Left cardiac atrium (tissue), 4 donors: Measurements from ENCODE around the gene PPID. TPM values are rescaled to one million over a fixed set of nuclear protein-coding genes. Genes with fewer than 3 reads are reported as not detected.
"Not testable (repeated sequence)": the region's sequence is repeated elsewhere in the genome, so short reads cannot be mapped to it uniquely, and the experiment has no call there.

ENCODE experiments used
- ATAC-seq, 2 donors: fragments of 200-7000 bp; cut with Tn5 transposase; one replicate each; pipeline ENCODE4 v1.9.1; 2020; ENCODE audit warnings: mild to moderate bottlenecking in 2 of 2, moderate library complexity in 2 of 2
- DNase-seq: peaks from one replicate; pipeline ENCODE4 v3.0.0-alpha.2; 2020
- intact Hi-C, 2 donors: fragments of 100-400 bp; cut with DNase I; formaldehyde crosslinking; loops; one replicate each; pipeline versions ENCODE4 v1.14.1 to v1.15.1; 2022 to 2023
- total RNA-seq, 2 donors: library from RNA; stranded (reverse); fragmentation: NEBNext Ultra II Directional; extraction: Animal tissue kit (Norgen Biotek cat#: 25700); gene quantifications; one replicate each; pipeline ENCODE4 v1.2.1, GENCODE V29; 2021
- donor health status: DM: no; HTN: yes; CAD: no.
- donor health status: DM: no; HTN: yes; CAD: no; lungs with severe emphysema.
- donor health status: DM: yes; HTN: yes; CAD: no.
- donor health status: Dilated cardiomyopathy.

Gene PPID
- total RNA-seq, 2 donors from 2014 or later = 22.6 to 30.7 TPM

- no peak for ATAC-seq
- DNase-seq = no peak
- intact Hi-C loops = no loop called here
Observed at GRCh38 chr4:158741326-158742021, 18.3 kb upstream of the PPID start.

GRCh38 chr4:158739600-158739999 is 16.4 kb upstream of the PPID start:
- ATAC-seq (no peak), DNase-seq (no peak)
- intact Hi-C loops = no loop called here

GRCh38 chr4:158738866-158739265 is 15.7 kb upstream of the PPID start:
- DNase-seq = no peak
- intact Hi-C loops = no loop called here
- ATAC-seq = no peak

GRCh38 chr4:158729716-158730559 is 6.7 kb upstream of the PPID start:
- DNase-seq (peak; percentile 51), ATAC-seq (peak; percentile 95 to 96)
- intact Hi-C loops = loop anchor here (2.0 to 10.0 kb wide), 7 partner anchors 37 to 715 kb away; partner anchors contain the start of gene FNIP2 (in 1 of the 2)

GRCh38 chr4:158728236-158728635 is 5.0 kb upstream of the PPID start:
- no peak for DNase-seq
- intact Hi-C loops = loop anchor here (2.0 to 10.0 kb wide), 6 partner anchors 39 to 717 kb away; partner anchors contain the start of gene FNIP2 (in 1 of the 2)
- ATAC-seq = no peak

- intact Hi-C loops = loop anchor here (5.0 to 10.0 kb wide), 5 partner anchors 41 to 718 kb away; partner anchors contain the start of gene FNIP2 (in 1 of the 2)
- no peak for ATAC-seq
- no peak for DNase-seq
Observed at GRCh38 chr4:158726633-158727032, 3.4 kb upstream of the PPID start.

GRCh38 chr4:158724637-158725036 is 1.4 kb upstream of the PPID start:
- ATAC-seq (no peak), DNase-seq (no peak)
- intact Hi-C loops = loop anchor here (5.0 to 10.0 kb wide), 5 partner anchors 43 to 720 kb away; partner anchors contain the start of gene FNIP2 (in 1 of the 2)

- ATAC-seq = peak; percentile 55 to 57
- intact Hi-C loops = loop anchor here (10.0 kb wide), 3 partner anchors 452 to 722 kb away; no protein-coding TSS in a partner anchor
Observed at GRCh38 chr4:158722291-158722916, 792 bp downstream of the PPID start.

GRCh38 chr4:158721680-158722079 is 1.5 kb downstream of the PPID start:
- no peak for ATAC-seq
- intact Hi-C loops = loop anchor here (10.0 kb wide), 3 partner anchors 453 to 723 kb away; no protein-coding TSS in a partner anchor
- no peak for DNase-seq

More at GRCh38 chr4:158722291-158722916, 792 bp downstream of the PPID start:
- no peak for DNase-seq

GRCh38 chr4:158715802-158716201 is 7.4 kb downstream of the PPID start:
- DNase-seq = no peak
- no peak for ATAC-seq
- intact Hi-C loops = no loop called here

- no peak for DNase-seq
- intact Hi-C loops = no loop called here
- no peak for ATAC-seq
Observed at GRCh38 chr4:158714937-158715336, 8.3 kb downstream of the PPID start.

- DNase-seq, ATAC-seq, intact Hi-C loops: not testable (repeated sequence)
Observed at GRCh38 chr4:158712622-158713021, 10.6 kb downstream of the PPID start.

- intact Hi-C loops = no loop called here
- ATAC-seq (no peak), DNase-seq (no peak)
Observed at GRCh38 chr4:158710814-158711213, 12.4 kb downstream of the PPID start.

- DNase-seq = no peak
- intact Hi-C loops = no loop called here
- ATAC-seq = no peak
Observed at GRCh38 chr4:158704274-158704673, 18.9 kb downstream of the PPID start.

GRCh38 chr4:158688813-158689212 is 34.4 kb downstream of the PPID start:
- DNase-seq = no peak
- ATAC-seq = no peak
- intact Hi-C loops = no loop called here

- intact Hi-C loops = no loop called here
- ATAC-seq = peak in 1 of 2 donors; percentile 53
- no peak for DNase-seq
Observed at GRCh38 chr4:158682066-158682465, 41.1 kb downstream of the PPID start.

GRCh38 chr4:158681629-158682028 is 41.6 kb downstream of the PPID start:
- DNase-seq (no peak), ATAC-seq (no peak)
- intact Hi-C loops = no loop called here

GRCh38 chr4:158678767-158679166 is 44.4 kb downstream of the PPID start:
- intact Hi-C loops = no loop called here
- DNase-seq = no peak
- ATAC-seq = no peak

GRCh38 chr4:158676076-158676475 is 47.1 kb downstream of the PPID start:
- intact Hi-C loops = no loop called here
- DNase-seq (no peak), ATAC-seq (no peak)
